H1 (cell line): ENCODE data around the gene STX8.

Source experiments
- CTCF ChIP-seq, 3 experiments: IDR thresholded peaks; 1 replicate in 2 of 3; 2 replicates in 1 of 3; pipeline versions ENCODE4 v1.5.1 to v1.6.1; 2011; ENCODE audit warnings: low read length in 3 of 3, mild to moderate bottlenecking in 3 of 3, inconsistent platforms in 2 of 3, low read depth in 1 of 3, moderate library complexity in 1 of 3; ENCODE audit not compliant: insufficient read depth in 1 of 3; ENCODE audit errors: control extremely low read depth in 1 of 3
- POLR2A ChIP-seq, 2 experiments: IDR thresholded peaks; 1 replicate in 1 of 2; 2 replicates in 1 of 2; pipeline ENCODE4 v1.6.1; 2011; ENCODE audit warnings: low read depth in 2 of 2, low read length in 2 of 2, mild to moderate bottlenecking in 2 of 2; ENCODE audit errors: control extremely low read depth in 1 of 2
- RFX5 ChIP-seq: IDR thresholded peaks from 2 replicates; pipeline ENCODE4 v1.6.1; 2011; ENCODE audit warnings: low read depth, low read length, improper control_type of control experiment, borderline replicate concordance

DNA sequence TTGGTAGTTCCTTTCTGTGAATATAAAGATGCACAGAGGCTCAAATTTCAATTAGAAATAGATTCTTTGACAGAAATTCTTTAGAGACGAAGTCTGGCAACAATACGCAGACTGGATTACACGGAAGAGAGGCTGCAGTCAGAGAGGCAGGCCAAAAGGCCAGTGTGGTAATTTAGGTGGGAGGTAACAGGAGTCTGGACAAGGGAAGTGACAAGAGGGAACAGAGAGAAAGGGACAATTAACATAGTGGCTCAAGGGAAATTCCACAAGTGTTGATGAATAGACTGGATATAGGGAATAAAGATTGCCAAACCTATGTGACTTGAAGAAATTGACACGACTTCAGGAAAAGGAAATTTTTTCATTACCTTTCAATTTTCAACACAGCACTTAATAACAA lies 54.6 kb downstream of the STX8 start:
- no peak for TF ChIP-seq RFX5
- no peak for TF ChIP-seq POLR2A (IDR thresholded peaks at IDR 0.05; ENCODE audit: control extremely low read depth in 1 of 2, low read depth in 2 of 2, low read length in 2 of 2)
- no peak for TF ChIP-seq CTCF (IDR thresholded peaks at IDR 0.05; ENCODE audit: control extremely low read depth in 1 of 3, insufficient read depth in 1 of 3, low read depth in 1 of 3, low read length in 3 of 3)
